GM19023 (cell line): ENCODE results near the gene LAIR2.

ENCODE experiments used
- ATAC-seq: cut with Tn5 transposase; IDR thresholded peaks from one replicate; pipeline ENCODE4 v1.9.1; 2021; ENCODE audit warnings: mild to moderate bottlenecking, moderate library complexity; ENCODE audit not compliant: unreplicated experiment

LAIR2 gene

GRCh38 chr19:54530866-54531265, 28.2 kb downstream of the LAIR2 start:
- no peak for ATAC-seq

- no peak for ATAC-seq
Observed at GRCh38 chr19:54532528-54532927, 29.9 kb downstream of the LAIR2 start.

GRCh38 chr19:54533476-54533875, 30.8 kb downstream of the LAIR2 start:
- no peak for ATAC-seq

- ATAC-seq = no peak
Observed at GRCh38 chr19:54534156-54534555, 31.5 kb downstream of the LAIR2 start.

- ATAC-seq = no peak
Observed at GRCh38 chr19:54535601-54536000, 33.0 kb downstream of the LAIR2 start.

GRCh38 chr19:54536956-54537355, 34.3 kb downstream of the LAIR2 start:
- no peak for ATAC-seq

GRCh38 chr19:54541712-54542111, 39.1 kb downstream of the LAIR2 start:
- no peak for ATAC-seq

GRCh38 chr19:54548806-54549205, 46.2 kb downstream of the LAIR2 start:
- no peak for ATAC-seq

- ATAC-seq = no peak
Observed at GRCh38 chr19:54549224-54549623, 46.6 kb downstream of the LAIR2 start.

- ATAC-seq = no peak
Observed at GRCh38 chr19:54551293-54551692, 48.7 kb downstream of the LAIR2 start.

- no peak for ATAC-seq
Observed at GRCh38 chr19:54551950-54552912, 49.6 kb downstream of the LAIR2 start.

GRCh38 chr19:54552913-54553310, 50.3 kb downstream of the LAIR2 start:
- no peak for ATAC-seq

- no peak for ATAC-seq
Observed at GRCh38 chr19:54554006-54554405, 51.4 kb downstream of the LAIR2 start.

- no peak for ATAC-seq
Observed at GRCh38 chr19:54554896-54555295, 52.3 kb downstream of the LAIR2 start.

- no peak for ATAC-seq
Observed at GRCh38 chr19:54556194-54556593, 53.6 kb downstream of the LAIR2 start.

- no peak for ATAC-seq
Observed at GRCh38 chr19:54558339-54558738, 55.7 kb downstream of the LAIR2 start.
